HL-60 (cell line): Measurements from ENCODE around the gene VPS25.

Experiments used
- DNase-seq, 2 experiments: peaks; one replicate each; pipeline ENCODE4 v3.0.0-alpha.2; 2010 to 2020; ENCODE audit warnings: low read depth in 1 of 2, low spot score in 1 of 2
- H3K27ac ChIP-seq: fragments of 250-450 bp; sonication (Bioruptor Pico); replicated peaks from 2 replicates; pipeline ENCODE4 v1.5.1; 2020; ENCODE audit warnings: mild to moderate bottlenecking, moderate library complexity
- H3K27me3 ChIP-seq: fragments of 250-450 bp; sonication (Bioruptor Pico); 2 replicates; pipeline ENCODE4 v1.5.1; 2021; ENCODE audit warnings: mild to moderate bottlenecking, moderate library complexity; ENCODE audit not compliant: insufficient read depth, poor library complexity, severe bottlenecking
- H3K4me3 ChIP-seq: replicated peaks from 2 replicates; pipeline ENCODE4 v1.5.1; 2011; ENCODE audit warnings: mild to moderate bottlenecking, control low read depth, low read length; ENCODE audit not compliant: insufficient read depth
- CTCF ChIP-seq: IDR thresholded peaks from one replicate; pipeline ENCODE4 v1.5.1; 2011; ENCODE audit warnings: low read length, control low read depth, inconsistent platforms; ENCODE audit not compliant: insufficient read depth
- GABPA ChIP-seq: IDR thresholded peaks from 2 replicates; pipeline ENCODE4 v1.6.1; 2012; ENCODE audit warnings: low read depth
- POLR2AphosphoS5 ChIP-seq: IDR thresholded peaks from 2 replicates; pipeline ENCODE4 v1.6.1; 2012; ENCODE audit warnings: low read depth
- REST ChIP-seq: IDR thresholded peaks from 2 replicates; pipeline ENCODE4 v1.6.1; 2012; ENCODE audit warnings: low read depth; ENCODE audit not compliant: insufficient replicate concordance
- SPI1 ChIP-seq: IDR thresholded peaks from 2 replicates; pipeline ENCODE4 v1.6.1; 2012; ENCODE audit warnings: low read depth, mild to moderate bottlenecking, borderline replicate concordance

VPS25 gene

GRCh38 chr17:42809250-42809649 lies 36.0 kb downstream of the VPS25 start:
- TF ChIP-seq SPI1 (no peak), REST (no peak), POLR2AphosphoS5 (no peak), GABPA (no peak), CTCF (no peak)
- no peak overlapping the region for H3K27ac ChIP-seq
- no peak for DNase-seq
- no peaks in the 10 kb centered on the region for H3K27me3 ChIP-seq
- no peak overlapping the region for H3K4me3 ChIP-seq

GRCh38 chr17:42814633-42815399 lies 41.6 kb downstream of the VPS25 start:
- no peak for DNase-seq
- no peaks in the 10 kb centered on the region for H3K27me3 ChIP-seq
- H3K4me3 ChIP-seq = no peak overlapping the region
- TF ChIP-seq REST (no peak), POLR2AphosphoS5 (no peak), CTCF (no peak), SPI1 (no peak), GABPA (no peak)
- H3K27ac ChIP-seq = no peak overlapping the region

- no peak for DNase-seq
- no peak for TF ChIP-seq REST
- TF ChIP-seq POLR2AphosphoS5 = no peak
- no peak for TF ChIP-seq GABPA
- no peak for TF ChIP-seq CTCF
- TF ChIP-seq SPI1 = no peak
- Histone ChIP-seq H3K4me3 (no peak overlapping the region), H3K27me3 (no peaks in the 10 kb centered on the region), H3K27ac (no peak overlapping the region)
Observed at GRCh38 chr17:42817866-42818265, 44.6 kb downstream of the VPS25 start.
